ENCODE results near the gene CDC5L.
"Not testable (repeated sequence)": the region's sequence is repeated elsewhere in the genome, so short reads cannot be mapped to it uniquely, and the experiment has no call there.

Gene CDC5L

GRCh38 chr6:44387346-44388134 is at the start of gene CDC5L:
TSS of gene CDC5L (plus strand) at chr6:44387706. CDS start at chr6:44387824, 118 bp downstream.
- peak; percentile 96 for DNase-seq

DNA sequence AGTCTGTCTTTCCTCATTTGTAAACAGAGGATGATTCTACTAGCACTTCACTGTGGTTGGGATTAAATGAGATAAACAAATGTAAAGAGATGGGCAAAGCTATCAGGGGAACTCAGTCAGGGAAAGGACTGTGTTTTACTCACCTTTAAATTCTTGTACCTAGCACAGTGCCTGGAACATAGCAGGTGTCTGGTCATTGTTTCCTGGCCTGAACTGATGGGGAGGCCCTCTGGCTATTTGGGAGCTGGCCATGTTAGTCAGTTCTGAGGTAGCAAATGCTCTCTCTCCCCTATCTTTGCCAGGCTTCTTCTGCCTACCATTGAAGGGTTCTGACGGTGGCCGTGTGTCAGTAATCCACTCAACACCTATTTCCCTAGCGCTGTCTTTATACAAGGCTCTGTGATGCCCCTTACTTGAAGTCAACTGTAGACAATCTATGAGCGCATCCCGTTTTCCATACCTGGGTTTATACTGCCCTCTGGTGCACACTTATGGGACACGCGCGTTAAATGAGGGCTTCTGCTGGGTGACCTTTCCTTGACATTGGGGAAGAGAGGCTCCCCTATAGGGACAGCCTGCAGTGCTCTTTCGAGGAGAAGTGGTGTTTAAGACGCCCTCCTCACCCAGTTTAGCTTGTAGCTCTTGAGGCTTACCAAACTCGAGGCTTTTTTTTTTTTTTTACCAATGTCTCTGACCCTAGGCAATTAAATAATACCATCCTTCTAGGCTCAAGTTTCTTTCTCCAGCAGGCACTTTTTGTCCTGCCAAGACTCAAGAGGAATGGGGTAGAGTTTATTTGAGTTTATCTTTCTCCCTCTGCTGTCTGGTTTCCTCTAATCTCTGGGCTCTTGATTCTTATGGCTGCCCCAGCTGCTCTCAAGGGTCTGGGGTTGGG is 49.0 kb upstream of the CDC5L start:
- peak; percentile 40 for DNase-seq

GRCh38 chr6:44339301-44339700 is 48.2 kb upstream of the CDC5L start:
- no peak for DNase-seq

- DNase-seq, result no peak
These were observed 47.5 kb upstream of the CDC5L start for GRCh38 chr6:44339763-44340625.

DNA sequence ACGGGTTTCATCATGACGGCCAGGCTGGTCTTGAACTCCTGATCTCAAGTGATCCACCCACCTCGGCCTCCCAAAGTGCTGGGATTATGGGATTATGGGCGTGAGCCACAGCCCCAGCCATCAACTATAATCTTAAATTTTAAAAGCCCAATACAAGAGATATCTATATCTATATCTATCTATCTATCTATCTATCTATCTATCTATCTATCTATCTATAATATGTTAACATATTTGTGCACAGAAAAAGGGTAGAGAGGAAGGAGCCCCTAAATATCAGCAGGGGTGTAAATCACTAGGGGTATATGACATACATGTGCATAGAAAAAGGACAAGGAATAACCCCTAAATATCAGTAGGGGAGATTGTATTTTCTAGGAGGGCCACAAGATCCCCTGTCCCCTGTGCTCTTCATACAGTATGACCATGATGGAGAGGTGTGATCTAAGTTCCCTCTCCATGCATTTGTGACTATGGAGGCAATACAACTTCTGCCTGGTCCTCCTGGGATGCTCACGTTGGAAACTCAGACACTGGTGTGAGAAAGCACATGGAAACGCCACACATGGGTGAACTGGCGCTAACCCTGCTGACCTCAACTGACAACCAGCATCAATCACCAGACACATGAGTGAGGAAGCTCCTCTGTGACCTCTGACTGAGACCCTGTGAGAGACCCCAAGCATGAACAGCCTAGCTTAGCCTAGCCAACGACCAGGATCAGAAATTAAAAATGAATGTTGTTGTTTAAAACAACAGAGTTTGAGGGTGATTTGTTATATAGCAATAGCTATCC is 46.2 kb upstream of the CDC5L start:
- DNase-seq, result no peak

GRCh38 chr6:44342052-44342451 is 45.5 kb upstream of the CDC5L start:
- no peak for DNase-seq

GRCh38 chr6:44342489-44342888 is 45.0 kb upstream of the CDC5L start, which contains the start of gene SPATS1:
TSS of gene SPATS1 (plus strand) at chr6:44342650. CDS start at chr6:44343096, 446 bp downstream.
- no peak for DNase-seq

DNA sequence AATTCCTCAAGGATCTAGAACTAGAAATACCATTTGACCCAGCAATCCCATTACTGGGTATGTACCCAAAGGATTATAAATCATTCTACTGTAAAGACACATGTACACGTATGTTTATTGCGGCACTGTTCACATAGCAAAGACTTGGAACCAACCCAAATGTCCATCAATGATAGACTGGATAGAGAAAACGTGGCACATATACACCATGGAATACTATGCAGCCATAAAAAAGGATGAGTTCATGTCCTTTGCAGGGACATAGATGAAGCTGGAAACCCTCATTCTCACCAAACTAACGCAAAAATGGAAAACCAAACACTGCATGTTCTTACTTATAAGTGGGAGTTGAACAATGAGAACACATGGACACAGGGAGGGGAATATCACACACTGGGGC is 40.7 kb upstream of the CDC5L start:
- DNase-seq, result not testable (repeated sequence)

GRCh38 chr6:44349904-44350649 is 37.4 kb upstream of the CDC5L start:
- DNase-seq, result no peak

DNA sequence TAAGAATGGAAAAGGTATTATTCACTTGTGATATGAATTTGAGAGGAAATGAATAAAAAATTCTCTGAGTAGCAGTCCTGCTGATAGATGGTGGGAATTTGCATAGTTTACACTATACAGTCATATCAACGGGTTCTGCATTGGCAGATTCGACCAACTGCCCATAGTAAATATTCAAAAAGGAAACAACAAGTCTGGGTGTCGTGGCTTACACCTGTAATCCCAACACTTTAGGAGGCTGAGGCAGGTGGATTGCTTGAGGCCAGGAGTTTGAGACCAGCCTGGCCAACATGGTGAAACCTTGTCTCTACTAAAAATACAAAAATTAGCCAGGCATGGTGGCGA is 36.9 kb upstream of the CDC5L start:
- DNase-seq, result not testable (repeated sequence)

GRCh38 chr6:44352259-44352658 is 35.2 kb upstream of the CDC5L start:
- no peak for DNase-seq

- no peak for DNase-seq
These were observed 34.2 kb upstream of the CDC5L start for GRCh38 chr6:44353336-44353735.

- DNase-seq, result no peak
These were observed 31.9 kb upstream of the CDC5L start for GRCh38 chr6:44355640-44356039.

- DNase-seq, result no peak
These were observed 31.0 kb upstream of the CDC5L start for GRCh38 chr6:44356487-44356886.

DNA sequence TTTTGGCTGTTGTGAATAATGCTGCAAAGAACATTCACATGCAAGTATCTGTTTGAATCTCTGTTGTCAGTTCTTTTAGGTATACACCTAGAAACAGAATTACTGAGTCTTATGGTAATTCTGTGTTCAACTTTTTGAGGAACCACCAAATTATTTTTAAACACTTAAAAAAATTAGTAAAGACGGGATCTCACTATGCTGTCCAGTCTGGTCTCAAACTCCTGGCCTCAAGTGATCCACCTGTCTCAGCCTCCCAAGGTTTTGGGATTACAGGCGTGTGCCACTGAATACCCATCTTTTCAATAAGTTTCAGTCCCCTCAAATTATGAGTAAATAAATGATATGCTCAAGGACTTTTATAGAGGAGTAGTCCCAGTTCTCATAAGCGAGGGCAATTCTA is 27.5 kb upstream of the CDC5L start:
- no peak for DNase-seq

DNA sequence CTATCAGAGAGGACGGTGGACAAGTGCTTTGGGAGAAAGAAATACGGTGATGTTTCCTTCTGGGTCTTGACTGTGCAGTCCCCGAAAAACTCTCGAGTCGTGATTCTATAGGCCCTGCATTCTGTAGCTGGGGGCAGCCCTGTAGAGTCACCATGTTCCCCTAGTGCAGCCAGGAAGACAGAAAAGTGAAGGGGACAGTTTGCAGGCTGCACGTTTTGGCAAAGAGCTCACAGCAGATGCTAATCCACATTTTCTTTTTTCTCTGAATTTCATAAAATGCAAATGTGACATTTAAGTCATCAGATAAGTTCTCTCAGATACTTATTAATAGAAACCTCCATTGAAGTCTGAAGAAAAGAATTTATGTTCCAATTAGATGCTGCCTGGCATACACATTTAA is 25.6 kb upstream of the CDC5L start:
- no peak for DNase-seq

DNA sequence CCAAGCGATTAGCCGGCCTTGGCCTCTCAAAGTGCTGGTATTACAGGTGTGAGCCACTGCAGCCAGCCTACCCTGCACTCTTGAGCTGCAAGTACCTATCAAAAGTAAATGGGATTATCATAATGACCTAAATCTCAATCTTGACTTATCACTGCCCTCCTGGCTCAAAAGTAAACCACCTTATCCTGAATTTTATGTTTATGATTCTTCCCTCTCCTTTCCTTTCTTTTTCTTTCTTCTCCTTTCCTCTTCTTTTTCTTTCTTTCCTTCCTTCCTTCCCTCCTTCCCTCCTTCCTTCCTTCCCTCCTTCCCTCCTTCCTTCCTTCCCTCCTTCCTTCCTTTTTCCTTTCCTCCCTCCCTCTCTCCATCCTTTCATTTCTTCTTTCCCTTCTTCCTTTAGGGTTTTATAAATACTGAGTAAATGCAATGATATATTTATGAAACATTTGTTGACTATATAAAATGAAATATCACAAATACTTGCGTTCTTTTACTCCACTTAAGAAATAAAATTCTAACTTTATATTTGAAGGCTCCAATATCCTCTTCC is 24.1 kb upstream of the CDC5L start:
- DNase-seq, result no peak

- no peak for DNase-seq
These were observed 20.7 kb upstream of the CDC5L start for GRCh38 chr6:44366781-44367180.

DNA sequence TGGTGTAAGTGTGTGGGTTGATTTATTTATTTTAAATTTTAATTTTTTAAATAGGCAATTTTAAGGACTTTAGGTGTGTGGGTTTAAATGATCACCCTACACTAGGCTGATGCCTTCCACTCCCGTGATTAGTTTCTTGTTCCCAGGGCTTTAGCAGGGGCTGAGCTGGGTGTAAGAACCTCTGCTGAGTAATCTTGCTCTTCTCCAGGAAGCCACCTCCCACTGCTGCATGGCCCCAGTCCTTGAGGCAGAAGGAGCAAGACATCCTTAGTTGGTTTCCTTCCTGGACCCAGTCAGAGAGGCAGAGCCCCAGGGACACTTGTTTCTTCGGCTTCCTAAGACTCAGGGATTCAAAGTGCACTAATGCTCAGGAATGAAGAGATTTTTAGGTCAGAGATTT is 19.8 kb upstream of the CDC5L start:
- no peak for DNase-seq

DNA sequence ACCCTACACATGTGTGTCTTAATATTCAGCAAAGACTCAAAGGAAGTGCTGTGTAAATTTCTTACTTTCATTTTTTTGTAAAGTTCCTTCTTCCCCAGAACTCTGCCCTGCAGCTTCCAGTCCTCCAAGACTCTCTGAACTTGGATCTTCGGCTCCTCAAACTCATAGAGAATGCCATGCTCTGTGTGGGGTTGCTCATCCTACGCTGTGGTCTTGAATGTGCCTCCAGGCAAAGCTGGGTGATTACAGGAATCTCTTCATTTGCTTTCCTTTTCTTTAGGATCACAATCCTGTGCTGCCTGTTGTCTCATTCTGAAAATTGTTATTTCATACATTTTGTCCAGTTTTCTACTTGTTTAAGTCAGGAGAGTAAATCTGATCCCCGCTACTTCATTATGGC is 14.5 kb upstream of the CDC5L start:
- no peak for DNase-seq

DNA sequence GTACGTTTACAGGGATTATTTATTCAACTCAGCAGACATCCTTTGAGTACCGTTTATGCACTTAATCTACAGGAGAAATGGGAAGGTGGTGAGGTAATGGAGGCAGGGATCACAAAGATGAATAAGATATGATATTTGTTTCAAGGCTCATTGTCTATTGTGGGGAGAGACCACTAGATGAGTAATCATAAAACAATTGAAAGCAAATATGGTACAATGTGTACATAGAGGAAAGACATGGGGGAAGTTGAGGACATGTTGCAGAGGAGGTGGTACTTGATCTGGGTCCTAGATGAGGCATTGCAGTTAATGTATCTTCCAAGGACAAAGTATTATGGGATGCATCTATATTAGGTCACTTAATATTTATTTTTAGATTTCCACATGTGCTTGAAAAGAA is 13.7 kb upstream of the CDC5L start:
- no peak for DNase-seq
